PFSK-1 (cell line): ENCODE results near the gene UACA.

Source experiments
- POLR2AphosphoS5 ChIP-seq: IDR thresholded peaks from 2 replicates; pipeline ENCODE4 v1.6.1; 2012; ENCODE audit warnings: low read depth, mild to moderate bottlenecking, control low read depth, low read length, moderate library complexity
- REST ChIP-seq, 2 experiments: IDR thresholded peaks; 2 replicates each; pipeline versions ENCODE4 v1.6.1 to v1.8.0; 2011 to 2012; ENCODE audit warnings: low read depth in 2 of 2, low read length in 2 of 2, control low read depth in 1 of 2, inconsistent platforms in 1 of 2, mild to moderate bottlenecking in 1 of 2, moderate library complexity in 1 of 2; ENCODE audit not compliant: insufficient read depth in 1 of 2

GRCh38 chr15:70792171-70792573 is 28.8 kb upstream of the UACA start:
- TF ChIP-seq REST (IDR thresholded peaks at IDR 0.05; ENCODE audit: insufficient read depth in 1 of 2, low read depth in 2 of 2, low read length in 2 of 2) = no peak
- no peak for TF ChIP-seq POLR2AphosphoS5
